K562 (cell line): Measurements from ENCODE around the gene ABHD17B. TPM values are rescaled to one million over a fixed set of nuclear protein-coding genes. Genes with fewer than 3 reads are reported as not detected.

Source experiments
- E4F1 ChIP-seq: fragments of 250-450 bp; sonication (Bioruptor Pico); IDR thresholded peaks from 2 replicates; pipeline ENCODE4 v1.5.0; 2021; ENCODE audit warnings: mild to moderate bottlenecking, borderline replicate concordance
- ESRRA ChIP-seq: fragments of 450-650 bp; IDR thresholded peaks from 2 replicates; pipeline ENCODE4 v1.6.1; 2014; ENCODE audit warnings: low read depth, mild to moderate bottlenecking, moderate library complexity, borderline replicate concordance
- JUN ChIP-seq, 2 experiments: sonication (generic) in 1 of 2; formaldehyde crosslinking in 1 of 2; IDR thresholded peaks; 2 replicates each; pipeline versions ENCODE4 v1.6.1 to v1.8.0; 2012 to 2022; ENCODE audit warnings: borderline replicate concordance in 2 of 2, mild to moderate bottlenecking in 2 of 2, improper control_type of control experiment in 1 of 2, low read depth in 1 of 2, low read length in 1 of 2, missing genetic modification reagents in 1 of 2
- MAFF ChIP-seq: IDR thresholded peaks from 2 replicates; pipeline ENCODE4 v1.6.1; 2012; ENCODE audit warnings: low read length, improper control_type of control experiment
- MCM3 ChIP-seq: fragments of 450-650 bp; IDR thresholded peaks from 2 replicates; pipeline ENCODE4 v1.6.1; 2016
- NKRF ChIP-seq: fragments of 450-650 bp; IDR thresholded peaks from 2 replicates; pipeline ENCODE4 v1.6.1; 2016; ENCODE audit warnings: borderline replicate concordance
- NR2C2 ChIP-seq, 2 experiments: fragments of 200-800 bp in 1 of 2; sonication (Bioruptor generic) in 1 of 2; sonication (generic) in 1 of 2; formaldehyde crosslinking in 1 of 2; IDR thresholded peaks; 2 replicates each; pipeline versions ENCODE4 v1.6.1 to v1.8.0; 2016 to 2022; ENCODE audit warnings: mild to moderate bottlenecking in 1 of 2, missing compliant biosample characterization in 1 of 2, missing genetic modification characterization in 1 of 2, missing genetic modification reagents in 1 of 2
- OTX1 ChIP-seq: fragments of 450-650 bp; formaldehyde crosslinking; IDR thresholded peaks from 2 replicates; pipeline ENCODE4 v1.4.0; 2022; ENCODE audit warnings: mild to moderate bottlenecking
- RBM25 ChIP-seq: fragments of 200-400 bp; formaldehyde crosslinking; IDR thresholded peaks from 2 replicates; pipeline ENCODE4 v1.6.1; 2018; ENCODE audit warnings: low read length, low read depth, moderate library complexity; ENCODE audit not compliant: severe bottlenecking
- RBM39 ChIP-seq: fragments of 200-400 bp; formaldehyde crosslinking; optimal IDR thresholded peaks from 2 replicates; pipeline ENCODE3; 2018; ENCODE audit warnings: low read depth, low read length
- SFPQ ChIP-seq: fragments of 200-400 bp; formaldehyde crosslinking; IDR thresholded peaks from 2 replicates; pipeline ENCODE4 v1.6.1; 2017; ENCODE audit warnings: mild to moderate bottlenecking, low read depth, low read length, moderate library complexity
- SMAD4 ChIP-seq: fragments of 250-450 bp; sonication (Bioruptor Pico); conservative IDR thresholded peaks from 2 replicates; pipeline ENCODE4 v1.8.0; 2021; ENCODE audit warnings: inconsistent platforms, mild to moderate bottlenecking, moderate library complexity
- SNAPC5 ChIP-seq: fragments of 250-450 bp; sonication (Bioruptor Pico); IDR thresholded peaks from 2 replicates; pipeline ENCODE4 v1.8.0; 2021; ENCODE audit warnings: moderate library complexity, mild to moderate bottlenecking, inconsistent platforms
- SNRNP70 ChIP-seq: fragments of 200-400 bp; formaldehyde crosslinking; optimal IDR thresholded peaks from 2 replicates; pipeline ENCODE3; 2017; ENCODE audit warnings: low read depth, low read length
- STAT5B ChIP-seq: fragments of 250-450 bp; sonication (Bioruptor Pico); IDR thresholded peaks from 2 replicates; pipeline ENCODE4 v1.8.0; 2021; ENCODE audit warnings: mild to moderate bottlenecking, inconsistent platforms
- TFAM ChIP-seq: fragments of 250-450 bp; sonication (Bioruptor Pico); conservative IDR thresholded peaks from 2 replicates; pipeline ENCODE4 v1.5.0; 2021; ENCODE audit warnings: mild to moderate bottlenecking, moderate library complexity
- TSC22D4 ChIP-seq: fragments of 450-650 bp; IDR thresholded peaks from 2 replicates; pipeline ENCODE4 v1.6.1; 2016; ENCODE audit warnings: missing genetic modification characterization, missing biosample characterization, control low read depth
- XRCC4 ChIP-seq: IDR thresholded peaks from one replicate; pipeline ENCODE4 v1.6.1; 2011; ENCODE audit not compliant: insufficient read depth, insufficient read length; ENCODE audit errors: extremely low read depth
- ZNF253 ChIP-seq: fragments of 250-450 bp; sonication (Bioruptor Pico); conservative IDR thresholded peaks from 2 replicates; pipeline ENCODE4 v1.6.1; 2021; ENCODE audit warnings: mild to moderate bottlenecking
- ZNF263 ChIP-seq: sonication (generic); formaldehyde crosslinking; IDR thresholded peaks from 2 replicates; pipeline ENCODE4 v1.8.0; 2022; ENCODE audit warnings: mild to moderate bottlenecking, missing genetic modification reagents, borderline replicate concordance
- polyA plus RNA-seq, 8 experiments: library from polyadenylated mRNA; depleted of rRNA in 4 of 8; stranded (reverse) in 5 of 8; unstranded in 3 of 8; fragments of >200 nt; fragmentation: Nextera tagmentation in 2 of 8; fragmentation: Illumina TruSeq in 1 of 8; extraction: Ambion mirVana in 2 of 8; extraction: Trizol in 1 of 8; gene quantifications; 2 replicates each; pipeline versions ENCODE4 v1.2.1 to v1.2.3, GENCODE V29; 2011 to 2014; ENCODE audit warnings: inconsistent platforms in 1 of 8, missing spikeins in 1 of 8
- total RNA-seq, 7 experiments: library from RNA; depleted of rRNA in 6 of 7; stranded (reverse); fragments of >200 nt in 6 of 7; fragmentation: Illumina TruSeq in 2 of 7; extraction: Trizol in 2 of 7; gene quantifications; 2 replicates each; pipeline versions ENCODE4 v1.2.1 to v1.2.3, GENCODE V29; 2011 to 2021; ENCODE audit warnings: low replicate concordance in 1 of 7

The ABHD17B gene
- total and polyA plus RNA-seq, 9 of the 15 experiments (the other 6 are each of a cell fraction or from before 2014, with no cell fraction given) = 1.9 to 13.4 (median 10.1) TPM

- no peak for TF ChIP-seq E4F1 (CRISPR knock-in tag)
- TF ChIP-seq SFPQ = no peak
- TF ChIP-seq ESRRA = 0 out of 2 replicates have a peak, but pooled peaks have one; percentile 12
- TF ChIP-seq SMAD4 = no peak; the same call in 1 of the 2 replicates
- no peak for TF ChIP-seq ZNF253 (CRISPR knock-in tag)
- no peak for TF ChIP-seq STAT5B (CRISPR knock-in tag)
- TF ChIP-seq SNRNP70 = no peak
- no peak for TF ChIP-seq ZNF263 (CRISPR knock-in tag)
- TF ChIP-seq MAFF = no peak
- no peak for TF ChIP-seq TFAM (CRISPR knock-in tag)
- TF ChIP-seq SNAPC5 (CRISPR knock-in tag) = no peak
- TF ChIP-seq XRCC4 = no peak
- TF ChIP-seq NKRF = peak; percentile 65; the same call in 1 of the 2 replicates
- TF ChIP-seq MCM3 = no peak
- TF ChIP-seq TSC22D4 (tag) = no peak
- TF ChIP-seq RBM39 = no peak
- TF ChIP-seq JUN (IDR thresholded peaks at IDR 0.05; ENCODE audit: borderline replicate concordance, low read depth, low read length) = peak; percentile 34; the same call in 1 of the 2 replicates
- TF ChIP-seq JUN (CRISPR knock-in tag; IDR thresholded peaks at IDR 0.05; ENCODE audit: borderline replicate concordance) = no peak
- peak; percentile 68 for TF ChIP-seq RBM25
- peak; percentile 97 for TF ChIP-seq NR2C2 (CRISPR knock-in tag; IDR thresholded peaks at IDR 0.05)
- peak; percentile 99 for TF ChIP-seq NR2C2 (tag; IDR thresholded peaks at IDR 0.05)
- TF ChIP-seq OTX1 = peak; percentile 13; the same call in 1 of the 2 replicates
Measured at GRCh38 chr9:71911061-71911907, at the start of gene ABHD17B, which contains the start of gene C9orf85 (continued).
